Effector memory CD4-positive, alpha-beta T cell (primary cell): ENCODE measurements around the gene LRRC14B.

ENCODE experiments used
- DNase-seq, 3 donors: peaks; one replicate each; pipeline ENCODE4 v3.0.0-alpha.2; 2020
- H3K27ac ChIP-seq: 2 replicates; pipeline ENCODE4 v1.7.0; 2013; ENCODE audit warnings: mild to moderate bottlenecking, low read length, moderate library complexity; ENCODE audit not compliant: insufficient read depth, poor library complexity, severe bottlenecking
- H3K27me3 ChIP-seq: replicated peaks from 2 replicates; pipeline ENCODE4 v1.7.0; 2013; ENCODE audit warnings: mild to moderate bottlenecking, low read length; ENCODE audit not compliant: insufficient read depth, control insufficient read depth, poor library complexity, severe bottlenecking
- H3K36me3 ChIP-seq: 2 replicates; pipeline ENCODE4 v1.7.0; 2013; ENCODE audit warnings: mild to moderate bottlenecking, low read length, moderate library complexity; ENCODE audit not compliant: control insufficient read depth, insufficient read depth
- H3K4me1 ChIP-seq: 2 replicates; pipeline ENCODE4 v1.7.0; 2013; ENCODE audit warnings: low read length, mild to moderate bottlenecking; ENCODE audit not compliant: control insufficient read depth, insufficient read depth, poor library complexity, severe bottlenecking
- H3K4me3 ChIP-seq: 2 replicates; pipeline ENCODE4 v1.7.0; 2013; ENCODE audit warnings: low read length, low read depth, mild to moderate bottlenecking; ENCODE audit not compliant: insufficient read depth, poor library complexity, severe bottlenecking
- H3K9me3 ChIP-seq: 2 replicates; pipeline ENCODE4 v1.7.0; 2013; ENCODE audit warnings: mild to moderate bottlenecking, low read length, moderate library complexity; ENCODE audit not compliant: control insufficient read depth

LRRC14B gene

DNA sequence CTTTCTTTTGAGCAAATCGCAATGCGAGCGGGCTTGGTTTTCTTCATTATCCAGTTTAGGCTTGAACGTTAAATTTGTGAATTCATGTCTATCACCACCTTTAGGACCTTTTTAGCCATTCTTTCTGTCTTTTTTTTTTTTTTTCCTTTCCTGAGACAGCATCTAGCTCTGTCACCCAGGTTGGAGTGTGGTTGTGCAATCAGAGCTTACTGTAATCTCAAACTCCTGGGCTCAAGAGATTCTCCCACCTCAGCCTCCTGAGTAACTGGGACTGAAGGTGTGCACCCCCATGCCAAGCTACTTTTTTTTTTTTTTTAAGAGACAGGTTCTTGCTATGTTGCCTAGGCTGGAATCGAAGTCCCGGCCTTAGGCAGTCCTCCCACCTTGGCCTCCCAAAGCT, 39.2 kb upstream of the LRRC14B start:
- Histone ChIP-seq H3K27me3 (no peaks in the 10 kb centered on the region), H3K4me1 (no peaks in the 10 kb centered on the region), H3K27ac (no peak overlapping the region), H3K9me3 (no peaks in the 10 kb centered on the region), H3K36me3 (no peaks in the 10 kb centered on the region), H3K4me3 (no peak overlapping the region)
- no peak for DNase-seq

GRCh38 chr5:153256-153655, 38.0 kb upstream of the LRRC14B start:
- no peaks in the 10 kb centered on the region for H3K27me3 ChIP-seq
- DNase-seq, result no peak
- no peaks in the 10 kb centered on the region for H3K36me3 ChIP-seq
- H3K27ac ChIP-seq, result no peak overlapping the region
- H3K9me3 ChIP-seq, result no peaks in the 10 kb centered on the region
- H3K4me1 ChIP-seq, result no peaks in the 10 kb centered on the region
- no peak overlapping the region for H3K4me3 ChIP-seq

DNA sequence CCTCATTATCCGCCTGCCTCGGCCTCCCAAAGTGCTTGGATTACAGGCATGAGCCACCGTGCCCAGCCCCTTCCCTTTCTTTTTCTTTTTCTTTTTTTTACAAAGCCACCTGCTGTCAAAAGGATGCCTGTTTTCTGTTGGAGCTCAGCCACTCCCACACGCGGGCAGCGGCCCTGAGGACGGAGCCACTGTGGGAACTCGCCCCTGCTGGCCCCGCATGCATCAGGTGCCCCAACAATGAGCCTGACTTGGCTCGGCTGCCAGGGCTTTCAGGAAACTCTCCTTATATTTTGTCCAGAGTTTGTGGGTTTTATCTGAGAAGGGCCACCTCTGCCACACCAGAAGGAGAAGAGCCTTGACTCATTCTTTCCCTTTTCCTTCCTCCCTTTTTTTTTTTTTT, 37.1 kb upstream of the LRRC14B start:
- Histone ChIP-seq H3K27me3 (no peaks in the 10 kb centered on the region), H3K36me3 (no peaks in the 10 kb centered on the region), H3K27ac (no peak overlapping the region), H3K9me3 (no peaks in the 10 kb centered on the region), H3K4me3 (no peak overlapping the region), H3K4me1 (no peaks in the 10 kb centered on the region)
- no peak for DNase-seq

DNA sequence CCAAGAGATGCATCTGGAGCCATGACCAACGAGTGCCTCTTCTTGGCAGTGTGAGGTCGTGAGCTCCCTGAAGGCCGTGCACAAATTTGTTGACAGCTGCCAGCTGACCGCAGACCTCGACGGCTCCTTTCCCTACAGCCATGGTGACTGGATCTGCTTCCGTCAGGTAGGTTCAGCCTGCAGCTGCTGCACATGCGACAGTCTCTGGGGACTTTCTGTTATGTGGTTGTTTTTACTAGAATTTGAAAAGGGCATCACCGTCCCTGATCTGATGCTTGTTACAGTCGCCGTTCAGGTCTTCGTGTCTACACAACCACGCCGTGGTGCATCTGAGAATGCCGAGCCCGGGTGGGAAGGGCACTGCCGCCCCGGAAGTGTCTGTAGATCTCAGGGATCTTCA, 36.5 kb upstream of the LRRC14B start:
- Histone ChIP-seq H3K4me3 (no peak overlapping the region), H3K27ac (no peak overlapping the region), H3K9me3 (no peaks in the 10 kb centered on the region), H3K27me3 (no peaks in the 10 kb centered on the region), H3K4me1 (no peaks in the 10 kb centered on the region), H3K36me3 (no peaks in the 10 kb centered on the region)
- DNase-seq, result no peak

DNA sequence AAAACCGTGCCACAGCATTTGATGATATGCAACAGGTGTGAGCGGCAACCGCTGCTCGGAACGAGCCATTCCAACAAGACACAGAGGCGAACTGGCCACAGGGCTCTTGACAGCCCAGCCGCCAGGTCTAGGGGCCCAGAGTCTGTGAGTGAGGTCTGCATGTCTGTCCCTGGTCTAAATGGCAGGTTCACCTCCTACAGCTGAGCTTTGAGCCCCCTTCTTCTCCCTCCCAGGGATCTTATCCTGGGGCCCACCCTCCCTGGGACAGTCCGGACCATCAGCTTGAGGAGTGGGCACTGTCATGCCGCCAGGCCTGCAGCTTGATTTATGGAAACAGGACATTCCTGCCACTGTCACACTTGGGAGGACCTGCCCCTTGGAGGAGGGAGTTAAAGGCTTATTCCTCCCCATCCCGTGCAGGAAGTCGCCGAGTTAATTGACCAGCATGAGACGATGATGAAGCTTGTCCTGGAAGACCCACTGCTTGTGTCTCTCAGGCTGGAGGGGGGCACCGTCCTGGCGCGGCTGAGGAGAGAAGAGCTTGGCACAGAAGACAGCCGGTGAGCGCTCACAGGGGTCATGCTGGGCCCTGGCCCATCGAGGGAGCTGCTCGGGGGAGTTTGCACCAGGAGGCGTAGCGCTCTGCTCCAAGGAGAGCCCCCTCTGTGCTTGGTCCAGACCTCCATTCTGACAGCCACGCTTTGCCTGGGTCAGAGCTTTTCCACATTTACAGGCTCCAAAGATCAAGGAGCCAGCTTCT, 35.5 kb upstream of the LRRC14B start:
- Histone ChIP-seq H3K4me3 (no peak overlapping the region), H3K9me3 (no peaks in the 10 kb centered on the region)

GRCh38 chr5:156411-157072, 34.8 kb upstream of the LRRC14B start:
- Histone ChIP-seq H3K36me3 (no peaks in the 10 kb centered on the region), H3K4me1 (no peaks in the 10 kb centered on the region), H3K27ac (no peak overlapping the region), H3K9me3 (no peaks in the 10 kb centered on the region), H3K4me3 (no peak overlapping the region), H3K27me3 (no peaks in the 10 kb centered on the region)
- no peak for DNase-seq

More for the DNA sequence above, 35.5 kb upstream of the LRRC14B start:
- no peak for DNase-seq
- Histone ChIP-seq H3K4me1 (no peaks in the 10 kb centered on the region), H3K36me3 (no peaks in the 10 kb centered on the region), H3K27me3 (no peaks in the 10 kb centered on the region), H3K27ac (no peak overlapping the region)

DNA sequence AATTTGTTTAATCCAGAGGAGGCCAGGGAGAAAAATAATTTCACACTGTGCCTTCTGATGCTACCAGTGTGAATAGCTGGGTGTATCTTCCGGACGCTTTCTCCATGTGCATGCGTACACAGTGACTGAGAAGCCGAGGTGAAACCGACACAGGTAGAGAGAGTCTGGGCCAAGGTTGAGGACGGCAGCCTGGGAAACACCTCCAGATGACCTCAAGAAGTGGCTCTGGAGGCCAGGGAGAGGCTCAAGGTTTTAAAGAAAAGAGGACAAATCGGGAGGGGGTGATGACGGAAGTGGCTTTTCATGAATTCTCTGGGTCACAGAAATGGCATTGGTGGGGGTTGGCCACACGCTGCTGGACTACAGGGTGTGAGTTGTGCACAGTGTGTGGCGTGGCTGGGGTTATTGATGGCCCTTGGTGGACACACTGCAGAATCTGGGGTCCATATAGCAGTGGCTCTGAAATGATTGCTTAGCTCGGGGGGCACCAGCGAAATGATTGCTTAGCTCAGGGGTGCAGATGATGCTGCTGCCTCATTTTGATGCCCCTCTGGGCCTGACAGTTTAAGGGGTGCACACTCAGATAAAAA, 34.1 kb upstream of the LRRC14B start:
- Histone ChIP-seq H3K4me3 (no peak overlapping the region), H3K9me3 (no peaks in the 10 kb centered on the region), H3K27me3 (no peaks in the 10 kb centered on the region), H3K4me1 (no peaks in the 10 kb centered on the region), H3K36me3 (no peaks in the 10 kb centered on the region), H3K27ac (no peak overlapping the region)
- DNase-seq, result no peak

GRCh38 chr5:157801-158200, 33.5 kb upstream of the LRRC14B start:
- H3K9me3 ChIP-seq, result no peaks in the 10 kb centered on the region
- no peaks in the 10 kb centered on the region for H3K27me3 ChIP-seq
- no peak overlapping the region for H3K27ac ChIP-seq
- H3K4me1 ChIP-seq, result no peaks in the 10 kb centered on the region
- no peak for DNase-seq
- no peak overlapping the region for H3K4me3 ChIP-seq
- H3K36me3 ChIP-seq, result no peaks in the 10 kb centered on the region

DNA sequence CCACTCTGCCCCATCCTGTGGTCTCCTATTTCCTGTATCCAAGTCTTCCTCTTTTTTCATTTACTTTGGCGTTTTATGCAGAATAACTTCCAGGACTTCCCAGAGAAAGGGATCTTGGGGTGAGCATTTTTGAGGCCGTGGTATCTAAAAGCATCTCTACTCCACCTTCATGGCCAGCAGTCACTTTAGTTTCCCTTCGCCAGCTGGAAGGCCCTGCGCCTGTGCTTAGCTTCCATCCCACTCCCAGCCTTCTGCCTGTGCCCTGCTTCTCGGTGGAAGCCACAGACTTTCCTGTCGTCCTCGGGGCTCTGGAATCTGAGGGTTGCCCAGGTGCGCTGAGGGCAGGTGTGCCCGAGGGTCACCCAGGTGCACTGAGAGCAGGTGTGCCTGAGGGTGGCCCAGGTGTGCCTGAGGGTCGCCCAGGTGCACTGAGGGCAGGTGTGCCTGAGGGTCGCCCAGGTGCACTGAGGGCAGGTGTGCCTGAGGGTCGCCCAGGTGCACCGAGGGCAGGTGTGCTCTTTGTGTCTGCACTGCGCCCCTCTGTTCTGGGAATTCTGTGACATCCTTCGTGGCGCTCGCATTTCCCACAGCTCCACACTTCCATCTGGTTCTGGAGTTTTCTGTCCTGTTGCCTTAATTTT, 32.4 kb upstream of the LRRC14B start:
- Histone ChIP-seq H3K27ac (no peak overlapping the region), H3K36me3 (no peaks in the 10 kb centered on the region), H3K27me3 (no peaks in the 10 kb centered on the region), H3K4me1 (no peaks in the 10 kb centered on the region), H3K9me3 (no peaks in the 10 kb centered on the region), H3K4me3 (no peak overlapping the region)
- DNase-seq, result no peak
